ENCODE measurements around the gene HMGXB4.

DNA sequence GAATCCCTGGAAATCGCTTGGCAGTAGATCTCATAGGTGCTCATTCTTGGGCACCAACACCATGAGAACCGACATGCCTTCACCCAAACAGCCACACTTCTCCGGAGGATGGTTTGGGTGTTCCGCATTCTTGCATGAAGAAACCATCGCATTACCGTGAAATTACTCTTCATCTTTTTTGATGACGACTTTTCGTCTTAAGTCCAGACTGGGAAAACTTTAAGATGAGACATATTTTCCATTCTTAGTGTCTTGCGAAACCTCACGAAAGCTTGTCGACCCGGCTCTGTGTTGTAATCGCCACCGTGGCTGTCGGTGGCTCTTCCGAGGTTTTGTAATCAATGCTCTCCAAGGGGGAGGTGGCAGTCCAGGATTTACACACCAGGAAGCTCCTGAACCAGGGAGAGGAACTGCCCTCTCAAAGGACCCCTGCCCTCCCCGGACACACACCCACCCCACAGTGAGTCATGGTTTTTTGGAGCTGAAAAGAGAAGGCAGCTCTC is 44.1 kb downstream of the HMGXB4 start:
- TF ChIP-seq POLR2A (IDR thresholded peaks at IDR 0.05) (no peak), POLR2AphosphoS5 (IDR thresholded peaks at IDR 0.05) (peak in 1 of 4 donors; percentile 70), EP300 (IDR thresholded peaks at IDR 0.05) (peak in 1 of 4 donors; percentile 61)
- TF ChIP-seq, protein P1, sequence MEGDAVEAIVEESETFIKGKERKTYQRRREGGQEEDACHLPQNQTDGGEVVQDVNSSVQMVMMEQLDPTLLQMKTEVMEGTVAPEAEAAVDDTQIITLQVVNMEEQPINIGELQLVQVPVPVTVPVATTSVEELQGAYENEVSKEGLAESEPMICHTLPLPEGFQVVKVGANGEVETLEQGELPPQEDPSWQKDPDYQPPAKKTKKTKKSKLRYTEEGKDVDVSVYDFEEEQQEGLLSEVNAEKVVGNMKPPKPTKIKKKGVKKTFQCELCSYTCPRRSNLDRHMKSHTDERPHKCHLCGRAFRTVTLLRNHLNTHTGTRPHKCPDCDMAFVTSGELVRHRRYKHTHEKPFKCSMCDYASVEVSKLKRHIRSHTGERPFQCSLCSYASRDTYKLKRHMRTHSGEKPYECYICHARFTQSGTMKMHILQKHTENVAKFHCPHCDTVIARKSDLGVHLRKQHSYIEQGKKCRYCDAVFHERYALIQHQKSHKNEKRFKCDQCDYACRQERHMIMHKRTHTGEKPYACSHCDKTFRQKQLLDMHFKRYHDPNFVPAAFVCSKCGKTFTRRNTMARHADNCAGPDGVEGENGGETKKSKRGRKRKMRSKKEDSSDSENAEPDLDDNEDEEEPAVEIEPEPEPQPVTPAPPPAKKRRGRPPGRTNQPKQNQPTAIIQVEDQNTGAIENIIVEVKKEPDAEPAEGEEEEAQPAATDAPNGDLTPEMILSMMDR (IDR thresholded peaks at IDR 0.05), result no peak
